Measurements from ENCODE around the gene PLIN4. TPM values are rescaled to one million over a fixed set of nuclear protein-coding genes. Genes with fewer than 3 reads are reported as not detected.

PLIN4 gene
- total RNA-seq, 2 donors from 2014 or later, result 3.4 to 7.1 TPM

GRCh38 chr19:4472174-4472974, 45.9 kb downstream of the PLIN4 start, which contains the start of gene HDGFL2:
TSS of gene HDGFL2 (plus strand) at chr19:4472297. CDS start at chr19:4472351, 54 bp downstream.
- H3K4me3 ChIP-seq, result peak within 1 kb of the TSS; percentile 93
- no peak for TF ChIP-seq CTCF (IDR thresholded peaks at IDR 0.05)
- peaks cover 22 to 29% of the 10 kb centered on the region in 2 donors for H3K4me1 ChIP-seq (ENCODE audit: control insufficient read depth in 1 of 2, low read depth in 2 of 2)
- H3K27me3 ChIP-seq (replicated peaks; ENCODE audit: insufficient read depth), result no peaks in the 10 kb centered on the region
- ATAC-seq (ENCODE audit: insufficient number of reproducible peaks, low FRiP score, low read depth) (no peak), DNase-seq (ENCODE audit: low spot score) (no peak)
- peaks cover 11% of the 10 kb centered on the region for H3K36me3 ChIP-seq
- H3K9me3 ChIP-seq, result no peaks in the 10 kb centered on the region
- H3K27ac ChIP-seq, result peak within 1 kb of the TSS; percentile 76

- Histone ChIP-seq H3K27ac (peak overlapping the region; percentile 76), H3K4me1 (ENCODE audit: control insufficient read depth in 1 of 2, low read depth in 2 of 2) (peaks cover 22 to 29% of the 10 kb centered on the region in 2 donors), H3K9me3 (no peaks in the 10 kb centered on the region), H3K4me3 (peak overlapping the region; percentile 93), H3K36me3 (peaks cover 6% of the 10 kb centered on the region), H3K27me3 (replicated peaks; ENCODE audit: insufficient read depth) (no peaks in the 10 kb centered on the region)
- ATAC-seq (ENCODE audit: insufficient number of reproducible peaks, low FRiP score, low read depth) (peak; percentile 100), DNase-seq (ENCODE audit: low spot score) (peak; percentile 96)
- no peak for TF ChIP-seq CTCF (IDR thresholded peaks at IDR 0.05)
Measured at GRCh38 chr19:4471403-4472173, 46.7 kb downstream of the PLIN4 start.

DNA sequence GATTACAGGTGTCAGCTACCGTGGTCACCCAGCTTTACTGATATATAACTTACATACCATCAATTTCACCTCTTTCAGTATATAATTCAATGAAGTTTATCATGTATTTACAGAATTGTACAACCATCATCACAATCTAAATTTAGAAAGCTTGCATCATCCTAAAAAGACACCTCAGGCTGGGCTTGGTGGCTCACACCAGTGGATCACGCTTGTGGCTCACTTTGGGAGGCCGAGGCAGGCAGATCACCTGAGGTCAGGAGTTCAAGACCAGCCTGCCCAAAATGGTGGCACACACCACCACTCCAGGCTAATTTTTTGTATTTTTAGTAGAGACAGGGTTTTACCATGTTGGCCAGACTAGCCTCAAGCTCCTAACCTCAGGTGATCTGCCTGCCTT, 50.5 kb downstream of the PLIN4 start:
- H3K36me3 ChIP-seq, result no peaks in the 10 kb centered on the region
- TF ChIP-seq CTCF (IDR thresholded peaks at IDR 0.05), result no peak

GRCh38 chr19:4464815-4465581, 53.3 kb downstream of the PLIN4 start:
- Histone ChIP-seq H3K27me3 (replicated peaks; ENCODE audit: insufficient read depth) (no peaks in the 10 kb centered on the region), H3K27ac (no peak overlapping the region), H3K9me3 (no peaks in the 10 kb centered on the region), H3K4me3 (no peak overlapping the region), H3K36me3 (no peaks in the 10 kb centered on the region), H3K4me1 (ENCODE audit: control insufficient read depth in 1 of 2, low read depth in 2 of 2) (no peaks in the 10 kb centered on the region)
- DNase-seq (ENCODE audit: low spot score) (no peak), ATAC-seq (ENCODE audit: insufficient number of reproducible peaks, low FRiP score, low read depth) (no peak)
- TF ChIP-seq CTCF (IDR thresholded peaks at IDR 0.05), result no peak

More for the DNA sequence above, 50.5 kb downstream of the PLIN4 start:
- Histone ChIP-seq H3K4me1 (ENCODE audit: control insufficient read depth in 1 of 2, low read depth in 2 of 2) (peaks cover 3 to 8% of the 10 kb centered on the region in 2 donors), H3K27ac (no peak overlapping the region), H3K9me3 (no peaks in the 10 kb centered on the region), H3K27me3 (replicated peaks; ENCODE audit: insufficient read depth) (no peaks in the 10 kb centered on the region), H3K4me3 (no peak overlapping the region)
- DNase-seq (ENCODE audit: low spot score) (no peak), ATAC-seq (ENCODE audit: insufficient number of reproducible peaks, low FRiP score, low read depth) (no peak)

Data from thoracic aorta (tissue), 2 donors.